Upper lobe of left lung (tissue), 4 donors: ENCODE data around the gene ERN1.

Source experiments
- CTCF ChIP-seq, 6 experiments: fragments of 450-650 bp in 4 of 6; fragments of 200-600 bp in 2 of 6; sonication (generic) in 2 of 6; IDR thresholded peaks; one replicate each; pipeline ENCODE4 v1.5.1; 2016 to 2019; ENCODE audit warnings: antibody characterized with exemption in 6 of 6
- EP300 ChIP-seq, 4 donors: sonication (generic); formaldehyde crosslinking; IDR thresholded peaks; one replicate each; pipeline ENCODE4 v1.5.1; 2017; ENCODE audit warnings: antibody characterized with exemption in 4 of 4, control low read depth in 2 of 4
- POLR2A ChIP-seq, 4 donors: fragments of 450-650 bp; IDR thresholded peaks; one replicate each; pipeline ENCODE4 v1.5.1; 2016 to 2017; ENCODE audit warnings: antibody characterized with exemption in 4 of 4, mild to moderate bottlenecking in 2 of 4
- POLR2AphosphoS5 ChIP-seq, 2 donors: sonication (generic); formaldehyde crosslinking; IDR thresholded peaks; one replicate each; pipeline ENCODE4 v1.5.1; 2017; ENCODE audit warnings: antibody characterized with exemption in 2 of 2

- TF ChIP-seq CTCF (IDR thresholded peaks at IDR 0.05) (no peak), POLR2A (IDR thresholded peaks at IDR 0.05) (no peak), EP300 (IDR thresholded peaks at IDR 0.05) (no peak), POLR2AphosphoS5 (IDR thresholded peaks at IDR 0.05) (no peak)
Measured at GRCh38 chr17:64070213-64070612, 59.7 kb downstream of the ERN1 start.
